GM12801 (cell line): ENCODE measurements around the gene RBM4B.

Source experiments
- CTCF ChIP-seq: IDR thresholded peaks from one replicate; pipeline ENCODE4 v1.5.1; 2011; ENCODE audit warnings: control low read depth; ENCODE audit not compliant: insufficient read length; ENCODE audit errors: extremely low read depth

Gene RBM4B

GRCh38 chr11:66704659-66705360, 27.1 kb upstream of the RBM4B start:
- TF ChIP-seq CTCF = no peak

GRCh38 chr11:66701432-66702240, 23.9 kb upstream of the RBM4B start:
- TF ChIP-seq CTCF = no peak

GRCh38 chr11:66700742-66701141, 23.1 kb upstream of the RBM4B start:
- TF ChIP-seq CTCF = no peak

GRCh38 chr11:66700337-66700736, 22.6 kb upstream of the RBM4B start:
- no peak for TF ChIP-seq CTCF

- TF ChIP-seq CTCF = no peak
Observed at GRCh38 chr11:66698491-66698890, 20.8 kb upstream of the RBM4B start.

- TF ChIP-seq CTCF = no peak
Observed at GRCh38 chr11:66697988-66698387, 20.3 kb upstream of the RBM4B start.

GRCh38 chr11:66696146-66696545, 18.5 kb upstream of the RBM4B start:
- no peak for TF ChIP-seq CTCF
